Measurements from ENCODE around the gene GPATCH4. TPM values are rescaled to one million over a fixed set of nuclear protein-coding genes. Genes with fewer than 3 reads are reported as not detected.

Gene GPATCH4
- total and polyA plus RNA-seq, 2 donors (not counting 1 experiment from before 2014, with no cell fraction given): 11.3 to 38.3 TPM

DNA sequence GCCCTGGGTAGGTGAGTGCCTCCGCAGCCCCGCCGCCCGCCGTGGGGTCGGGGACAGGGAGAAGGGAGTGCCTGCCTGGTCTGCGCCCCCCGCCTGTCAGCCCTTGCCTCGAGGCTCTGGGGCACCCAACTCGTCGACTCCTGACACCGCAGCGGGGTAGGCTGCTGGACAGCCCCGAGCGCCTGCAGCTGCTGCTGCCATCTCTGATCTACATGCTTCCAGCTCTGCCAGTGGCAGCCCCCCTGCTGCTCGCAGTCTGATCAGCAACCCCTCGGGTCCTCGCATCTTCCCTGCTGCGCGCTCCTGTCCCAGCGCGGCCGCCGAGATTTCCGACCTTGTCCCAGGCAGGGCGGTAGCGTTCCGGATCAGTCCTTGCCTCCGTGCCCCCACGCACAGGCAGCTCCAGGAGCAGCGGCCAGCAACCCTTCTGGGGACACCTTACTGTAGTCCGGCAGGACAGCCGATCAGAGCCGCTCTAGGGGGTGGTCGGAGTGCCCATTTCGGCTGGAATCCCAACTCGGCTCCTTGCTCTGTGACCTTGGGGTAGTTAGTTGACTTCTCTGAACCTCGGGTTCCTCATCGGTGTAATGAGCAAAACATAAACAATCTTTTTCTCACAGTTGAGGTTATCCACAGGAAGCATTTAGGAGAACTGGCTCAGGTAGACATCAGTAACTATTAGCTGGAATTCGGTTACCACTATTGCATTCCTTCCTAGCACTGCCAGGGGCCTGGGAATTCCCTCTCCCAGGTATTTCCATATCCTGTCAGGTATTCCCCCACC lies 41.2 kb upstream of the GPATCH4 start:
- Histone ChIP-seq H2AFZ (ENCODE audit: insufficient read depth, low read depth, low read length, poor library complexity, severe bottlenecking) (peak overlapping the region; percentile 54), H3K4me2 (replicated peaks; ENCODE audit: low read depth, low read length, poor library complexity, severe bottlenecking) (peak overlapping the region; percentile 87), H3K36me3 (replicated peaks in 1 of 2; ENCODE audit: control extremely low read depth in 1 of 2, control insufficient read depth in 1 of 2, extremely low read depth in 1 of 2, insufficient read depth in 2 of 2, low read length in 1 of 2) (no peaks in the 10 kb centered on the region), H3K27me3 (replicated peaks in 1 of 4; ENCODE audit: control extremely low read depth in 1 of 4, control insufficient read depth in 3 of 4, insufficient read depth in 4 of 4, low read length in 3 of 4) (peaks cover 0 to 82% (median 55%) of the 10 kb centered on the region in 4 experiments), H3K9me3 (ENCODE audit: control extremely low read depth in 1 of 3, control insufficient read depth in 2 of 3, insufficient read depth in 1 of 3, low read length in 2 of 3) (peaks cover 0 to 6% (median 0%) of the 10 kb centered on the region in 3 donors), H3K4me3 (ENCODE audit: control extremely low read depth in 1 of 5, extremely low read depth in 1 of 5, insufficient read depth in 1 of 5, low read depth in 2 of 5, low read length in 4 of 5) (peak overlapping the region in 4 of 5 experiments; percentile 2 to 50 (median 26)), H3K27ac (ENCODE audit: low read length in 2 of 2) (no peak overlapping the region), H4K20me1 (ENCODE audit: control insufficient read depth, insufficient read depth, low read length, poor library complexity, severe bottlenecking) (no peaks in the 10 kb centered on the region), H3K4me1 (ENCODE audit: control insufficient read depth in 2 of 2, insufficient read depth in 2 of 2, low read length in 2 of 2) (peaks cover 24 to 28% of the 10 kb centered on the region in 2 donors), H3K79me2 (ENCODE audit: control insufficient read depth, insufficient read depth, low read length) (no peaks in the 10 kb centered on the region), H3K9ac (ENCODE audit: low read length) (peak overlapping the region; percentile 42)
- ChIA-PET CTCF (interaction anchor here (0.5 to 4.6 kb wide), 7 partner anchors 16 to 257 kb away, joined by 3 to 29 read pairs (median 4); no protein-coding TSS in a partner anchor), POLR2A (no interaction called here)
- intact Hi-C loops (cut with micrococcal nuclease): no loop called here
- H3K4me1 Mint-ChIP-seq: peaks cover 23% of the 10 kb centered on the region
- peaks cover 82% of the 10 kb centered on the region for H3K27me3 Mint-ChIP-seq
- H3K4me3 Mint-ChIP-seq: peak overlapping the region; percentile 78
- H3K27ac Mint-ChIP-seq: no peak overlapping the region
- ATAC-seq (ENCODE audit: low read depth): peak; percentile 16
- H3K9me3 Mint-ChIP-seq (ENCODE audit: insufficient read depth): no peaks in the 10 kb centered on the region
- 23% methylated on average over 39 of the region's 40 CpGs for WGBS (ENCODE audit: insufficient coverage)
- DNase-seq: peak; percentile 25
- TF ChIP-seq, protein P1, sequence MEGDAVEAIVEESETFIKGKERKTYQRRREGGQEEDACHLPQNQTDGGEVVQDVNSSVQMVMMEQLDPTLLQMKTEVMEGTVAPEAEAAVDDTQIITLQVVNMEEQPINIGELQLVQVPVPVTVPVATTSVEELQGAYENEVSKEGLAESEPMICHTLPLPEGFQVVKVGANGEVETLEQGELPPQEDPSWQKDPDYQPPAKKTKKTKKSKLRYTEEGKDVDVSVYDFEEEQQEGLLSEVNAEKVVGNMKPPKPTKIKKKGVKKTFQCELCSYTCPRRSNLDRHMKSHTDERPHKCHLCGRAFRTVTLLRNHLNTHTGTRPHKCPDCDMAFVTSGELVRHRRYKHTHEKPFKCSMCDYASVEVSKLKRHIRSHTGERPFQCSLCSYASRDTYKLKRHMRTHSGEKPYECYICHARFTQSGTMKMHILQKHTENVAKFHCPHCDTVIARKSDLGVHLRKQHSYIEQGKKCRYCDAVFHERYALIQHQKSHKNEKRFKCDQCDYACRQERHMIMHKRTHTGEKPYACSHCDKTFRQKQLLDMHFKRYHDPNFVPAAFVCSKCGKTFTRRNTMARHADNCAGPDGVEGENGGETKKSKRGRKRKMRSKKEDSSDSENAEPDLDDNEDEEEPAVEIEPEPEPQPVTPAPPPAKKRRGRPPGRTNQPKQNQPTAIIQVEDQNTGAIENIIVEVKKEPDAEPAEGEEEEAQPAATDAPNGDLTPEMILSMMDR (IDR thresholded peaks at IDR 0.05): no peak
- peak; percentile 44 for TF ChIP-seq EZH2 (IDR thresholded peaks at IDR 0.05; ENCODE audit: borderline replicate concordance, insufficient read depth, low read depth, low read length, poor library complexity, severe bottlenecking)
